Activated CD4-positive, alpha-beta T cell treated with anti-CD3 and anti-CD28 coated beads for 48 hours (primary cell): ENCODE data around the gene TM9SF3.

Source experiments
- DNase-seq: peaks from one replicate; pipeline ENCODE4 v3.0.0-alpha.2; 2020

TM9SF3 gene

DNA sequence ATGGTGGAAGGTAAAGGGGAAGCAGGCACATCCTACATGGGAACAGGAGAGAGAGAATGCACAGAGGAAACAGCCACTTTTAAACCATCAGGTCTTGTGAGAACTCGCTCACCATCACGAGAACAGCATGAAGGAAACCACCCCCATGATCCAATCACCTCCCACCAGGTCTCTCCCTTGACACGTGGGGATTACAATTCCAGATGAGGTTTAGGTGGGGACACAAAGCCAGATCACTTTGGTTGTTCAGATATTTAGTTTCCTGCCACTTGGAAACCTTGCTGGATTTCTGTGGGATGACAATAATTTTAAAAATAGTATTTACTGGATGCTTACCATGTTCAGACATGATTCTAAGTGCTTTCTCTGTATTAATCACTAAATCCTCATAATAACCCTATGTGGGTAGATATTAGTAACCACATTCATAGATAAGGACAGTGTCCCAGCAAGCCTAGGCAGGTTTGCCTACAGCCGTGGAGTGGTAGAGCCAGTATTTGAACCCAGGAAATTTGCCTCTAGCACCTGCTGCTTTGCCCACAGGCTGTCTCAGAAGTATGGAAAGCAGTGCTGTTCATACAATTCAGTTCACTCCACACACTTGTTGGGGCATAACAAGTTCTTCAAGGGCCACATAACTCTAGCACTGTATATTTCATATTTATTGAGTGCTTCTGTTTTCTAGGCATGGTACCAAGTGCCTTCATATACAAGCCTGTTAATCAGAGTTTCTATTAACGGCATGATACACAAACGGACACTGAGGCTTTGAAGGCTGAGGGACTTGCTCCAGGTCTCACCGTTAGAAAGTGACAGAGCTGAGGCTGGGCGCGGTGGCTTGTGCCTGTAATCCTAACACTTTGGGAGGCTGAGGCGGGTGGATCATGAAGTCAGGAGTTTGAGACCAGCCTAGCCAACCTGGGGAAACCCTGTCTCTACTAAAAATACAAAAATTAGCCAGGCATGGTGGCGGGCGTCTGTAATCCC, 81.4 kb downstream of the TM9SF3 start:
- no peak for DNase-seq

DNA sequence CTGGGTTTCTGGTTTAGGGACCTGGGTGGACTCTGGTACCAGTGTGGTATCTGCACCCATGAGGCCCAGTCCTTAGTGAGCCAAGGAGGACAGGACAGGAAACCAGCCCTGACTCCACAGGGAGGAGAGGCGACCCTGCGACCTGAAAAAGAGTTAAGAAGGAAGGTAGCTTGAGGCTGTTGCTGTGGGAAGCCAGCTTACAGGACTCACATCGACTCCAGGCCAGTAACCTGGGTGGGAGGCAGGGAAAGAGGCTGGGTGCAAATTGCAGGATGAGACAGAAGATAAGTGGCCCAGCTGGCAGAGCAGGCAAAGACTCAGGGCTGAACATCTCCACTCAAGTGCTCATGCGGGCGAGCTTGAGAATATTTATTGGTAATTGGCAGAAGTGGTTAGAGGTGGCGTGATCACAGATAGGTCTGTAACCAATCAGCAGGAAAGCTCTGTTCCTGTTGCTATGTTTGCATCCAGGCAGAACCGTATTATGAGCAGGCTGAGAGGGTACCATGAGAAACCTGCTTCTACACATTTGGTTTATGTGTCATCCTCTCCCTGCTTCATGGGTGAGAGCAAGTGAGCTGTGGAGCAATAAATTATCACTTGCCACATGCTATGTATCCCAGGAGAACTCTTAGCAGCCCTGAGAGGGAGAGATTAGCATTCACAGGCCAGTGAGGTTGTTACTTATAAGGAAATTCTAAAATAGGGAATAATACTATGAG, 84.1 kb downstream of the TM9SF3 start:
- DNase-seq = no peak

DNA sequence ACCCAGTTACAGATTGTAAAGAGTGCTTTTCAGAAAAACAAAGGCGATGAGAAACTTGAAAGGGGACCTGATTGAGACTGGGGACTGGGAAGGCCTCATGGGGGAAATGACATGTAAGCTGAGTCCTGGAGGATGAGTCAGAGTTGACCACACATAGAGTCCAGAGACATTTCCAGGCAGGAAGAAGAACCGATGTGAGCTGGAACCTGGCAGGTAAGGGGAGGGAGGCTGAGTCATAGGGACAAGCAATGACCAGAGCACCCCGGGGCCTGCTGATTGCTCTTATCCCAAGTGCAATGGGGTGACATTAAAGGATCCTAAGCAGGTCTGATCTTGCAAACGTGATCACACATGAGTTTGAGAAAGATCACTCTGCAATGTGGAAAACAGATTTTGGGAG, 84.8 kb downstream of the TM9SF3 start:
- no peak for DNase-seq

DNA sequence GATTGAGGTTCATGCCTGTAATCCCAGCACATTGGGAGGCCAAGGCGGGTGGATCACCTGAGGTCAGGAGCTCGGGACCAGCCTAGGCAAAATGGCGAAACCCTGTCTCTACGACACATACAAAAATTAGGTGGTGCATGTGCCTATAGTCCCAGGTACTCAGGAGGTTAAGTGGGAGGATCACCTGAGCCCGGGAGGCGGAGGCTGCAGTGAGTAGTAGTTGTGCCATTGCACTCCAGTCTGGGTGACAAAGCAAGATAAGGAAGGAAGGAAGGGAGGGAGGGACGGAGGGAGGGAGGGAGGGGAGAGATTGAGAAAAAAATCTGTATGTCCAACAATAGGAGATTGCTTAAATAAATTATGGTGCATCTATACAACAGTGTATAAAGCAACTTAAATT, 86.3 kb downstream of the TM9SF3 start:
- no peak for DNase-seq

DNA sequence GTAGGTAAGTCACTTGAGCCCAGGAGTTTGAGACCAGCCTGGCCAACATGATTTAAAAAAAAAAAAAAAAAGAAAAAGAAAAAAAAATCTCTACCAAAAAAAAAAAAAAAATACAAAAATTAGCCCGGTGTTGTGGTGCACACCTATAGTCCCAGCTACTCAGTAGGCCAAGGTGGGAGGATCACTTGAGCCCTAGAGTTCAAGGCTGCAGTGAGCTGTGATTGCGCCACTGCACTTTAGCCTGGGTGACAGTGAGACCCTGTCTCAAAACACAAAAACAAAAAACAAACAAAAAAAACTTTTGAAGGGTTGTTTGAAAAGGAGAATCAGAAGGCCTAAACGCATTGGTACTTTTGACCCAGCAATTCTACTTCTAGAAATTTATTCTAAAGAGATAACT, 86.8 kb downstream of the TM9SF3 start:
- DNase-seq = no peak

DNA sequence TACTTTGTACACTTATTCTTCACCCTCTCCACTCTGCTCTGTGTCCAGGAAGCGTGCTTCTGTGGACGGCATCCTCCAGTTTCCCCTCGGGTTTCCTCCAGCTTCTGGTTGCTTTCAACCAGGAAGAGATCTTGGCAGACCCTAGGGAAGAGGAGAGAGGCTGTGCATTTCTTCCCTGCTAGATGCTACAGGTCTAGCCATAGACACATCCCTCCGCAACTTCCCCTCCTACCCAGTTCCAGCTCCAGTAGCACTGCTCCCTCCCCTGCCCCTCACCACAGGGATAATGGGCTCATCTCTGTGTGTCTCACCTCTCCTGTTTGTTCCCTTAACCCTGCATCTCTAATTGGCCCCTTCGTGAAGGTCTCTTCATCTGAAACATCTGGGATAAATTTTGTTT, 89.4 kb downstream of the TM9SF3 start:
- no peak for DNase-seq

DNA sequence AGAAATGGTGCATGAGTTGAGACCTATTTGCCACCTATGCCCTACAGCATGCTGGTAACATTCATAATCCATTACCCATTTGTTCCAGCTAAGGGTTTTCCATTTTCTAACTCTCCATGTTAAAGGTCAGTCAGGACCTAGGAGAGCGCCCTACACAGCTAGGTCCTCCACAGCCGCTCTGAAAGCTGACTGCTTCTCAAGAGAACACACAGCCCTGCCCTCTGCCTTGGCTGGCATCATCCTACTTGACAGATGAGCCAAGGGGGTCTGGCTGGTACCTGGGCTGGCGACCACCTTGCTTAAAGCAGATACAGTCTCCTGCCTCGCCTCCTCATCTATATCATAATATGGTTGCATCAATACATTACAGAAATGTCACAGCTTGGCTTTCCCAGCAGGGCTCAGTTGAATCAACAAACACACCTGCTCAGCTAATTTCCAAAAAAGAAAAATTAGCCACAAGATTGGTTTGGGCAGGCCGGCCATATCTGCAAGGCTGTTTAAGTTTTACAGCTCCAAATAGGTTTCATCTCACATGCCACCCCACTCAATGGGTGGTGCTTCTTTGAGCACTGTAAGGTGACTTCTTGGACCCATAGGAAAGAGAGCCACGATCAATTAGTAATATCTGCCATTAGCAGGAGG, 90.4 kb downstream of the TM9SF3 start:
- peak; percentile 9 for DNase-seq

DNA sequence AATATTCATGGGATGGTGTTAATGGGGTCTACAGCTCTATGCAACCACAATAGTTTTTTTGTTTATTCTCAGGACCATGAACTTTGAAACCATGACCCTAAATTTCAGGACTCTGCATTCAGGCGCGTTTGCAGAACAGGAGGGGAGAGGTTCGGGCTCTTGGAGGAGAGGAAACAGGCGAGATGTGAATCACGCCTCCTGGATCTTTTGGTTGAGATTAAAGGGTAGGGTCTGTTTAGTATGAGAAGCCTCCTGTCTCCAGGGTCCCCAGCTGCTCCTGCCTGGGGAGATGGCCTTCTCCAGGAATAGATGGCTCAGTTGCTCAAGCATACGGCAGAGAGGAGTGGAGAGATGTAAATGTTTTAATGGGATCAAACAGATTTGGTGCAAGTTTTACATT, 91.3 kb downstream of the TM9SF3 start:
- DNase-seq = no peak

DNA sequence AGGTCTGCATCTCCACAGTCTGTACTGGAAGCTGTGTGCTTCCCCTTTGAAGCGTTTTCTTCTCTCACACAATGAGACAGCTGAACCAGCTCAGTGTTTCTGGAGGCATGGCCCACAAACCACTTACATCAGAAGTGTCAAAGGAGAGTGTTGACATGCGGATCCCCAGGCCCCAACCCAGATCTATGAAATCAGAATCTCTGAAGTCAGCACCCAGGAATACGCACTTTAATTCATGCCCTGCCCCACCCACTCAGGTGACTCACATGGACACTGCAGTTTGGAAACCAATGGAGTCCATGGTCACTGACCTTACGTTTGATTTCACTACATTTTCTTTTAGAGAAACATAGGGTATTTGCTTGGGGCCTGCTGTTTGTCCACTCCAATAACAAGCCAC, 92.1 kb downstream of the TM9SF3 start:
- DNase-seq = no peak

DNA sequence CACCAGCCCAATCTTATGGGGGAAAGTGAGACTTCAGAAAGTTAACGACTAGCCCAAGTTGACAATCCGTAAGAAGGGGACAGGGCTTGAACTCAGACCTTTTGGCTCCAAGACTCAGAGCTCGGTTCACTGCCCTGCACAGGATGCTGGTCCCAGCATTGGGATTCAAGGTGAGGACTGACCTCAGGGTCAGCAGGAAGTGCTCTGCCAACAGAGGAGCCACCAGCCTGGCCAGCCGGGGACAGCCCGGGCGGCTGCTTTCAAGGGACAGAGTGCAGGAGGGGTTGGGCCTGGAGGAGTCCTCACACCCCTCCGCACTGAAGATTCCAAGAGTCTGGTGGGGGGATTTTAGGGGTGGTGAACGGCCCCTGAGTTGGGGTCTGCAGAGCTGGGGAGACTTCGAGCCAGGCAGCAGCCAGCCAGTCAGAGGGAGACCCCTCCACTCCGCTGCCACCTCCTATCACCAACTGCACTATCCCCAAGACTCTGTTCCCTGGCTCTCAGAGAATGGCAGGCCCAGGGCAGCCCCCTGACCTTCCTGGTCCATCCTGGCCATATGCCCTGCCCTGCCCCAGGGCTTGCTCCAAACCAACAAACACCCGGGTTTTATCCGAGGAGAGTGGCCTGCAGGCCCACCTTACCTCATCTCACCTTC, 92.8 kb downstream of the TM9SF3 start:
- no peak for DNase-seq

DNA sequence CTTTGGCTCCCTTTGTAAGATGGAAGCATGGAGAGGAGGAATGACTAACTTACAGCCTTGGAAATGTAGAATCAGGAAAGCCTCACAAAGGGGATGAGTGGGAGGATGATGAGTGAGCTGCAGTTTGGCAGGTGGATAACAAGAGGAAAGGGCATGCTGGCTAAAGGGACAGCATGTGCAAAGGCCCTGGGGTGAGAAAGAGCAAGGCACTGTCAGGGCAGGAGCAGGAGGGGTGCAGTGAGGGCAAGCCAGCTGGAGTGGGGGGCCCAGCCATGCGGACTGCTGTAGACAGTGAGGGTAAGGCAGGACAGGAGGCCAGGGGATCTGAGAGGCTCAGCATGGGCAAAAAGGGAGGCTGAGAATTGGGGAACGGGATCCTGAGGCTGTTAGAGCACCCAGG, 93.6 kb downstream of the TM9SF3 start:
- no peak for DNase-seq

DNA sequence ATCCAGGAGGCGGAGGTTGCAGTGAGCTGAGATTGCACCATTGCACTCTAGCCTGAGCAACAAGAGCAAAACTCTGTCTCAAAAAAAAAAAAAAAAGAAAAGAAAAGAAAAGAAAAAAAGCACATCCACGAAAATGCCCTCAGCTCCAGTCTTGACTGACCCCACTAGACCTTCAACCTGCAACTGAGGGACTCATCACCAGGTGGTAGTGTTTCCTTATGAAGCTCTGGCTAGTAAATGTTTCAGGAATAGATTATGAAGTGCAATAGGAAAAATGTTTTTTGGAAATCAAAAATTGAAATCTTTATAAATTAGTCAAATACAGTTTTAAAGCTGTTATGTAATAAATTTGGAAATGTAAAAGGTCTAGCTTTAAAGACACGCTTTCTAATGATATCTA, 95.5 kb downstream of the TM9SF3 start:
- DNase-seq = no peak

DNA sequence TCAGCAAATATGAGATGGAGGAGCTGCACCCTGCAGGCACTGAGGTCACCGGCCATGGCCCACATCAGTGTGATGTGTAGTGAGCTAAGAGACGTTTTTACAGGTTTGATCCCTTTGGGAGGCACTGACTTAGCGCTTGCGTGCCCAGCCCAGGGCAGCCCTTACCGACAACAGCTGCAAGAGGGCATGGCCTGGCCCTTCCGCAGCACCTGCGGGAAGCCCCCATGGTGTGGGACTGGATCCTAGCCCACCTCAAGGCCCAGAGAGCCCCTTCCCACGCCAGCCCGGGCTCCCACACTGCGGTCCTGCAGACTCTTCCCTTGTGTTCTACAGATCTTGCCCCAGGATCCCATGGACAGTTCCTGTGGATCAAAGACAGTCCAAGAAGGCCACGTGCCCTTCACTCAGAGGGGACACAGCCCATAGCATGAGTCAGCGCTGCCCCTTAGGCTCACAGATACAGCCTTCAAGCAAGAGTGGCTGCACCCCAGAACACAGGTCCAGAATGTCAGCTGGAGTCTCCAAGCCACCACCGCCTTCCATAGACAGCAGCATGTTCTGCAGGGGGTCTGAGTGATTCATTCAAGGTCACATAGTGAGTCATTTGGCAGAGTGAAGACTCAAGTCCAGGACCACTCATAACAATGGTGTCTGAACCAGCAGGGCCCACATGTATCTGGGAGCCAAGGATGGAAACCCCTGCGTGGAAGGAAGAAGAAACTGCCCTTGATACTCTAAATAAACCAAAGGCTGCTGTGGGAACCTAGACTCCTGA, 98.5 kb downstream of the TM9SF3 start:
- no peak for DNase-seq

DNA sequence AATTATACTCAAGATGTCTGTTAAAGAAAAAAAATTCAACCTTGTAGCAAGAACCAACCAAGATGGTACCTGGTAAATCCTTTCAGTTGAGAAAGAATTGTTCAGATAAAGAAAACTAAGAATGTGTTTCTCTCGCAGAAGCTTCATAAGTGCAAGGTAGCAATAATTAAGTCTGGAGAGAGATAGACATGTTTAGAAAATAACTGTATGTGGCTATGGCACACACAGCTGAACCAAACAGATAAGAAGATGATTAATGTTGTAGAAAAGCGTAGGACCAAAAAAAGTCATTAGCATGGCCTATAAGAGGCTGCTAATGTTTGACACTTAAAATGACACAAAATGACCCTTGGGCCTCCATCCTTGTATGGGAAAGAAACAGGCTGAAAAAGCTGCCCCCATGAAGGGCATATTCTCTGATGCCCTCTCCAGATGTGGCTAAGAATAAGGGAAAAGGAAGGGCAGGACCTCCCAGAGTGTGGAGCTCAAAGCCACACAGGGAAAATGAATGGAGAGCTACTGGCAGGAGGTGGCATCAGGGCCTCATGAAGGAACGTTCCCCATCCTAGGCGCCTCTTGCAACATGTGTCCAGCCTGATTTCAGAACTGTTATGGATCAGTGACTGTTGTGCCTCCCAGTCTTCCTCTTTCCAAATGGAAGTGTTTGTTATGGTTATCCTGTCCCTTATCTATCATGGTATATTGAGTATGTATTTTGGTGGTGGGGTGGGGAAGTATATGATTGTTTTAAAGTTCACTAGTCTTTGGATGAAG, 103.8 kb downstream of the TM9SF3 start:
- no peak for DNase-seq

DNA sequence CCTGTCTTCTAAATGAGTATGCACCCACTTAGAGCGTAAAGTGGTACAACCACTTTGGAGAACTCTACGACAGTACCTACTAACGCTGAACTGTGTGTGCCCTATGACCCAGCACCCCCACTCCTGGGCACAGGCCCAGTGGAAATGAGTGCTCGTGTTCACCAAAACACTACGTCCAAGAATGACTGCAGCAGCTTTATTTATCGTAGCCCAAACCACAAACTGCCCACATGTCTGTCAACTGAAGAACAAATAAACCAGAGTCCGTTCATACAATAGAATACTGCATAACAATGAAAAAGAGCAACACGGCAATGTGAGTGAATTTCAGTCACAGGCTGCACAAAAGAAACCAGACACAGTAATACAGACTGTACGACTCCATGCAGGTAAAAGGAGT, 108.5 kb downstream of the TM9SF3 start:
- no peak for DNase-seq

DNA sequence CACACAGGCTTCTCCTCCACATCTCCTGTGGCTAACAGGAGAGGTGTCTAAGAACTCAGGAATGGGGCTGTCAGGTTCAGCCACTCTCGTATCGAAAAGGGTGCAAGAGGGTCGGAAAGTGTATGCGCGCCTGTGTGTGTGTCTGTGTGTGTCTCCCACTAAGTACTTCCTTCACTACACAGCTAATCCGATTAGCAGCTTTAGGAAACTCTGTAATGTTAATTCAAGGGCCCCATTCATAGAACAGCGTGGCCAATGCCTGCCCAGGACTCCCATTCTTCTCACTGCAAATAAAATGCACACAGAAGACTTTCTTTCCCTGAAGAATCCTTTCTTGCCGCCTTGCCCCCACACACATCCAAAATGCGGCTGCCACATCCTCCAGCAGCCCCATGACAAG, 112.9 kb downstream of the TM9SF3 start:
- no peak for DNase-seq

DNA sequence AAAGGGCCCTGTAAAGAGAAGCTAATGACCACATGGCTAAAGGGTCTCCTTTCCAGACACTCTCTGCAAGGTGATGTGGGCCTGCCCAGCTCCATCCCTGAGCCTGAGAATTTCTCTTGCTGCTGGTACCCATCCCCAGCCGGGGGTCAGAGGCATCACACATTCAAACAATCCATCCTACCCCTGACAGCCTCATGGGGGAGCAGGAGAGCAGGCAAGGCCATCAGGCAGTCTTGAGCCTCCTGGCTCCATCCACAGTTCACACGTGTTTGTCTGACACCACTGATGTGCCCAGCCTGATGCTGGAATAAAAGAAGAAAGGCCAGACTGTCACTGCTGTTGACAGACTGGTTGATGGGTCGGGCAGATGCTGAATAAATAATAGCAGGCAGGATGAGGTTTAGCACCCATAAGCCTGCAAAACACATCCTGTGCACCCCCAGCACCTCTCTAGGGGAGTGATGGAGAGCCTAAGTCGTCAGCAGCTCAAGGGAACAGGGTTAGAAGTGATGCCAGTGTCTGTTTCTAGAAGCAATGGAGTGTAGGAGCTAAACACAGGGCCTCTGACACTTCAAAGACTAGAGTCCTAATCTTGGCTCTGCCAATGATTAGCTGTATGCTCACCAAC, 116.6 kb downstream of the TM9SF3 start:
- peak; percentile 55 for DNase-seq

DNA sequence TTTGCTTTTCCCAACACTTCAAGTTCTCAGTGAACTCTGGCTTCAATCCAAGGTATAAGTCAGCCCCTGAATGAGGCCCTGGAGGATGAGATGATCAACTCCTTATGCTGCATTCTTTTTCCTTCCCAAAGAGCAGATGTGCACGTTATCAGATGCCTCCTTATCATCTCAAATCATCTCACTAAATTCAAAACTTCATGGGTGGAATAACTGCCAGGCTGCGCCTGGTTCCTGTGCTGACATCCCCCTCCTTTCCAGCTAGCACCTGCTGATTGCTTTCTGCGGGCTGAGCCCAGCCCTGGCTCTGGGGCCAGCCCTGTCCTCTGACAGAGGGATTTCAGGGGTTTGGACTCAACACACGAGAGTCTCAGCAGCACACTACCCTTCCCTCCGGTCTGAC, 118.0 kb downstream of the TM9SF3 start:
- DNase-seq = no peak
